ENCODE data around the gene CENPP.

Gene CENPP

GRCh38 chr9:92313624-92314012 lies 12.1 kb upstream of the CENPP start:
- DNase-seq (ENCODE audit: low read depth in 2 of 2) = no peak

- DNase-seq (ENCODE audit: low read depth in 2 of 2) = no peak
Measured at GRCh38 chr9:92315456-92315855, 10.3 kb upstream of the CENPP start.

GRCh38 chr9:92324431-92324830 lies 1.3 kb upstream of the CENPP start:
- no peak for DNase-seq (ENCODE audit: low read depth in 2 of 2)

GRCh38 chr9:92324889-92325268 lies 874 bp upstream of the CENPP start:
- DNase-seq (ENCODE audit: low read depth in 2 of 2) = no peak

GRCh38 chr9:92325991-92326500 lies 293 bp downstream of the CENPP start:
- DNase-seq (ENCODE audit: low read depth in 2 of 2) = no peak

- no peak for DNase-seq (ENCODE audit: low read depth in 2 of 2)
Measured at GRCh38 chr9:92327283-92327850, 1.6 kb downstream of the CENPP start.

- no peak for DNase-seq (ENCODE audit: low read depth in 2 of 2)
Measured at GRCh38 chr9:92328225-92328624, 2.5 kb downstream of the CENPP start.

GRCh38 chr9:92332577-92333281 lies 7.0 kb downstream of the CENPP start:
- no peak for DNase-seq (ENCODE audit: low read depth in 2 of 2)

- DNase-seq (ENCODE audit: low read depth in 2 of 2) = no peak
Measured at GRCh38 chr9:92333282-92333634, 7.5 kb downstream of the CENPP start.

GRCh38 chr9:92341578-92341977 lies 15.8 kb downstream of the CENPP start:
- DNase-seq (ENCODE audit: low read depth in 2 of 2) = no peak

- DNase-seq (ENCODE audit: low read depth in 2 of 2) = no peak
Measured at GRCh38 chr9:92342825-92343488, 17.2 kb downstream of the CENPP start.

GRCh38 chr9:92345582-92345981 lies 19.8 kb downstream of the CENPP start:
- no peak for DNase-seq (ENCODE audit: low read depth in 2 of 2)

- DNase-seq (ENCODE audit: low read depth in 2 of 2) = no peak
Measured at GRCh38 chr9:92349771-92350739, 24.3 kb downstream of the CENPP start.

- DNase-seq (ENCODE audit: low read depth in 2 of 2) = no peak
Measured at GRCh38 chr9:92350740-92351133, 25.0 kb downstream of the CENPP start.

- no peak for DNase-seq (ENCODE audit: low read depth in 2 of 2)
Measured at GRCh38 chr9:92353051-92353450, 27.3 kb downstream of the CENPP start.

- DNase-seq (ENCODE audit: low read depth in 2 of 2) = no peak
Measured at GRCh38 chr9:92359394-92359995, 33.7 kb downstream of the CENPP start.

- no peak for DNase-seq (ENCODE audit: low read depth in 2 of 2)
Measured at GRCh38 chr9:92360083-92360482, 34.3 kb downstream of the CENPP start.

- no peak for DNase-seq (ENCODE audit: low read depth in 2 of 2)
Measured at GRCh38 chr9:92369075-92369474, 43.3 kb downstream of the CENPP start.

GRCh38 chr9:92373167-92373566 lies 47.4 kb downstream of the CENPP start:
- no peak for DNase-seq (ENCODE audit: low read depth in 2 of 2)

GRCh38 chr9:92377876-92378275 lies 52.1 kb downstream of the CENPP start:
- no peak for DNase-seq (ENCODE audit: low read depth in 2 of 2)

GRCh38 chr9:92378865-92379560 lies 53.3 kb downstream of the CENPP start:
- DNase-seq (ENCODE audit: low read depth in 2 of 2) = no peak

Data from stimulated activated CD8-positive, alpha-beta memory T cell treated with anti-CD3 and anti-CD28 coated beads, Interleukin-15, amount 100 ng/mL, for 48 hours (primary cell).